HepG2 (cell line): ENCODE data around the gene ZNF625. TPM values are rescaled to one million over a fixed set of nuclear protein-coding genes. Genes with fewer than 3 reads are reported as not detected.

ENCODE experiments used
- BCL3 ChIP-seq: sonication (generic); formaldehyde crosslinking; IDR thresholded peaks from 2 replicates; pipeline ENCODE4 v1.5.1; 2020; ENCODE audit warnings: mild to moderate bottlenecking, missing genetic modification reagents, moderate library complexity
- CREBL2 ChIP-seq: sonication (generic); formaldehyde crosslinking; IDR thresholded peaks from 2 replicates; pipeline ENCODE4 v1.8.1; 2023; ENCODE audit warnings: missing genetic modification reagents, mild to moderate bottlenecking, borderline replicate concordance
- CTCF ChIP-seq: sonication (generic); formaldehyde crosslinking; IDR thresholded peaks from 2 replicates; pipeline ENCODE4 v1.5.0; 2020; ENCODE audit warnings: mild to moderate bottlenecking, missing genetic modification reagents, moderate library complexity
- HDAC6 ChIP-seq: fragments of 200-600 bp; sonication (generic); IDR thresholded peaks from 2 replicates; pipeline ENCODE4 v1.7.0; 2017; ENCODE audit warnings: mild to moderate bottlenecking, antibody characterized with exemption, low read length, low read depth
- MLXIP ChIP-seq: sonication (generic); formaldehyde crosslinking; IDR thresholded peaks from 2 replicates; pipeline ENCODE4 v1.9.0; 2021; ENCODE audit warnings: missing genetic modification reagents, borderline replicate concordance
- MNT ChIP-seq: fragments of 450-650 bp; IDR thresholded peaks from 2 replicates; pipeline ENCODE4 v1.6.1; 2016
- NFATC3 ChIP-seq: sonication (generic); formaldehyde crosslinking; IDR thresholded peaks from 2 replicates; pipeline ENCODE4 v1.5.1; 2020; ENCODE audit warnings: mild to moderate bottlenecking, missing genetic modification reagents
- SNAPC2 ChIP-seq: sonication (generic); formaldehyde crosslinking; IDR thresholded peaks from 2 replicates; pipeline ENCODE4 v1.8.1; 2022; ENCODE audit warnings: mild to moderate bottlenecking, missing genetic modification reagents
- ZFP36 ChIP-seq: fragments of 150-350 bp; IDR thresholded peaks from 2 replicates; pipeline ENCODE4 v1.6.1; 2018; ENCODE audit warnings: borderline replicate concordance, low read length, low read depth; ENCODE audit not compliant: partially characterized antibody
- ZFP91 ChIP-seq: sonication (generic); formaldehyde crosslinking; IDR thresholded peaks from 2 replicates; pipeline ENCODE4 v1.9.0; 2022; ENCODE audit warnings: missing genetic modification reagents, mild to moderate bottlenecking, borderline replicate concordance
- ZMYM2 ChIP-seq: sonication (generic); formaldehyde crosslinking; IDR thresholded peaks from 2 replicates; pipeline ENCODE4 v1.8.0; 2022; ENCODE audit warnings: mild to moderate bottlenecking, missing genetic modification reagents
- ZNF232 ChIP-seq: sonication (generic); formaldehyde crosslinking; IDR thresholded peaks from 2 replicates; pipeline ENCODE4 v1.4.0; 2020; ENCODE audit warnings: missing genetic modification reagents, borderline replicate concordance
- ZNF430 ChIP-seq: sonication (generic); formaldehyde crosslinking; IDR thresholded peaks from 2 replicates; pipeline ENCODE4 v1.9.0; 2021; ENCODE audit warnings: mild to moderate bottlenecking, missing genetic modification reagents
- polyA plus RNA-seq, 8 experiments: library from polyadenylated mRNA; depleted of rRNA in 3 of 8; stranded (reverse) in 7 of 8; unstranded in 1 of 8; fragments of >200 nt; fragmentation: Illumina TruSeq in 4 of 8; extraction: Trizol in 4 of 8; gene quantifications; 2 replicates each; pipeline versions ENCODE4 v1.2.1 to v1.2.3, GENCODE V29; 2011 to 2016; ENCODE audit warnings: low read depth in 4 of 8, missing spikeins in 1 of 8, mixed read lengths in 1 of 8; ENCODE audit not compliant: insufficient read depth in 1 of 8
- total RNA-seq, 5 experiments: library from RNA; depleted of rRNA; stranded (reverse); fragments of >200 nt; fragmentation: Illumina TruSeq; extraction: Trizol; gene quantifications; 2 replicates each; pipeline ENCODE4 v1.2.3, GENCODE V29; 2016; ENCODE audit warnings: low read depth in 1 of 5
- TF ChIP-seq, protein P1 (sequence below): sonication (generic); formaldehyde crosslinking; IDR thresholded peaks from 2 replicates; pipeline ENCODE4 v1.4.0; 2020; ENCODE audit warnings: missing genetic modification reagents, borderline replicate concordance

The ZNF625 gene
- total and polyA plus RNA-seq, 2 of the 13 experiments (the other 11 are each of a cell fraction or from before 2014, with no cell fraction given) = 1.7 to 12.2 TPM

DNA sequence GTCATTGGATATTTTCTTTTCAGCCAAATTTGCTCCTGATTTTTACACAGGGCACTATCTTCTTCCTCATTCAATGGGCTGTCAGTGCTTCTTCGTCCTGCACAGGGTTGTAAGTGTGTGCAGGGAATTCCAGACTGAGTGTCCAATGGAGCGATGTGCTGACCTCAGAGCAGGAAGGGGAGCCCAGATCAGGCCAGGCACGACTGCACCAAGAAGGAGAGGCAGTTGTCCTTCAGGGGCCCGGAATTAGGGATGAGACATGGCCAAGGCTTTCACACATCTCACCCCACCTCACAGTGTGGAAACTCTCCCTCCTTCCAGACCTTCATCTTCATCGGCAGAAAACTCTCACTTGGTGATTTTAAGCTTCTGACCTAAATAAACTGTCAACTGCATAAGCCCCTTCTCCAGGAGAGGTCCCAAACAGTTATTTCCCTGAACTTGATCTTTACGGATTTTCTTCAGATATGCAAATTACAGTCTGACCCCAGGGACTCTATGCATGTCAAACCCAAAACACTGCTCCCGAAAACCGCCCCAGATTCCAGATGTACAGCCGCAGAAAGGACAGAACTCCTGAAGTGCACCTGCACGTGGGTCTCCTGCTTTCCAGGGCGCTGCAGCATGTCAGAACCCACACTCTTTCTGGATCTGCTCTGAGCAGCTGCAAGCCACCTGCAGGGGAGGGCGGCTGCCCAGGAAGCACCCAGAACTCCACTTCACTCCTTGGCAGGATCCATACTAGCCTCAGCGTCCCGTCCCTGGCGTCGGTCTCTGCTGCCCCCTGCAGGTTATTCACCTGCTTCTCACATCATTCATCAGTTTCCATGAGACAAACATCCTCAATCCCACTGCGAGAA is 15.8 kb downstream of the ZNF625 start (continued):
- TF ChIP-seq ZFP36 (no peak), BCL3 (CRISPR knock-in tag) (no peak), CTCF (CRISPR knock-in tag) (peak; percentile 98), MNT (peak; percentile 35; the same call in 1 of the 2 replicates), ZNF430 (CRISPR knock-in tag) (no peak), ZMYM2 (CRISPR knock-in tag) (no peak), ZFP91 (CRISPR knock-in tag) (0 out of 2 replicates have a peak, but pooled peaks have one; percentile 14), CREBL2 (CRISPR knock-in tag) (no peak), ZNF232 (CRISPR knock-in tag) (no peak), NFATC3 (CRISPR knock-in tag) (no peak), SNAPC2 (peak; percentile 54; the same call in 1 of the 2 replicates), HDAC6 (no peak), MLXIP (no peak)
- TF ChIP-seq, protein P1, sequence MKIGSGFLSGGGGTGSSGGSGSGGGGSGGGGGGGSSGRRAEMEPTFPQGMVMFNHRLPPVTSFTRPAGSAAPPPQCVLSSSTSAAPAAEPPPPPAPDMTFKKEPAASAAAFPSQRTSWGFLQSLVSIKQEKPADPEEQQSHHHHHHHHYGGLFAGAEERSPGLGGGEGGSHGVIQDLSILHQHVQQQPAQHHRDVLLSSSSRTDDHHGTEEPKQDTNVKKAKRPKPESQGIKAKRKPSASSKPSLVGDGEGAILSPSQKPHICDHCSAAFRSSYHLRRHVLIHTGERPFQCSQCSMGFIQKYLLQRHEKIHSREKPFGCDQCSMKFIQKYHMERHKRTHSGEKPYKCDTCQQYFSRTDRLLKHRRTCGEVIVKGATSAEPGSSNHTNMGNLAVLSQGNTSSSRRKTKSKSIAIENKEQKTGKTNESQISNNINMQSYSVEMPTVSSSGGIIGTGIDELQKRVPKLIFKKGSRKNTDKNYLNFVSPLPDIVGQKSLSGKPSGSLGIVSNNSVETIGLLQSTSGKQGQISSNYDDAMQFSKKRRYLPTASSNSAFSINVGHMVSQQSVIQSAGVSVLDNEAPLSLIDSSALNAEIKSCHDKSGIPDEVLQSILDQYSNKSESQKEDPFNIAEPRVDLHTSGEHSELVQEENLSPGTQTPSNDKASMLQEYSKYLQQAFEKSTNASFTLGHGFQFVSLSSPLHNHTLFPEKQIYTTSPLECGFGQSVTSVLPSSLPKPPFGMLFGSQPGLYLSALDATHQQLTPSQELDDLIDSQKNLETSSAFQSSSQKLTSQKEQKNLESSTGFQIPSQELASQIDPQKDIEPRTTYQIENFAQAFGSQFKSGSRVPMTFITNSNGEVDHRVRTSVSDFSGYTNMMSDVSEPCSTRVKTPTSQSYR (CRISPR knock-in tag) = 0 out of 2 replicates have a peak, but pooled peaks have one; percentile 11
